Muscle layer of colon (tissue), 2 donors: ENCODE data around the gene OCA2.

Experiments used
- H3K27ac ChIP-seq: one replicate; pipeline ENCODE4 v1.7.0; 2013; ENCODE audit warnings: low read depth, mild to moderate bottlenecking, low read length, moderate library complexity
- H3K27me3 ChIP-seq, 2 donors: one replicate each; pipeline ENCODE4 v1.7.0; 2013; ENCODE audit warnings: low read length in 2 of 2, mild to moderate bottlenecking in 2 of 2; ENCODE audit not compliant: insufficient read depth in 2 of 2, control insufficient read depth in 1 of 2
- H3K36me3 ChIP-seq: one replicate; pipeline ENCODE4 v1.7.0; 2013; ENCODE audit warnings: mild to moderate bottlenecking, low read length; ENCODE audit not compliant: insufficient read depth
- H3K4me1 ChIP-seq: one replicate; pipeline ENCODE4 v1.7.0; 2013; ENCODE audit warnings: mild to moderate bottlenecking, low read length; ENCODE audit not compliant: insufficient read depth
- H3K4me3 ChIP-seq, 2 donors: one replicate each; pipeline ENCODE4 v1.7.0; 2013; ENCODE audit warnings: low read length in 2 of 2, low read depth in 1 of 2, mild to moderate bottlenecking in 1 of 2, moderate library complexity in 1 of 2
- H3K9ac ChIP-seq: one replicate; pipeline ENCODE4 v1.7.0; 2013; ENCODE audit warnings: low read length
- H3K9me3 ChIP-seq: one replicate; pipeline ENCODE4 v1.7.0; 2013; ENCODE audit warnings: mild to moderate bottlenecking, low read length
- donor health status: abdominal sarcoma.
- donor health status: Adenocarcinoma of cecum.

Gene OCA2

GRCh38 chr15:28085489-28086174 is 13.5 kb downstream of the OCA2 start:
- Histone ChIP-seq H3K9me3 (peaks cover 5% of the 10 kb centered on the region), H3K27ac (no peak overlapping the region), H3K4me1 (no peaks in the 10 kb centered on the region), H3K36me3 (no peaks in the 10 kb centered on the region), H3K27me3 (no peaks in the 10 kb centered on the region), H3K4me3 (no peak overlapping the region), H3K9ac (no peak overlapping the region)

- Histone ChIP-seq H3K9me3 (no peaks in the 10 kb centered on the region), H3K27me3 (no peaks in the 10 kb centered on the region), H3K4me1 (no peaks in the 10 kb centered on the region), H3K4me3 (no peak overlapping the region), H3K36me3 (no peaks in the 10 kb centered on the region), H3K27ac (no peak overlapping the region), H3K9ac (no peak overlapping the region)
Measured at GRCh38 chr15:28084547-28084946, 14.6 kb downstream of the OCA2 start.

GRCh38 chr15:28082891-28083684 is 16.0 kb downstream of the OCA2 start:
- Histone ChIP-seq H3K36me3 (no peaks in the 10 kb centered on the region), H3K4me1 (no peaks in the 10 kb centered on the region), H3K9ac (no peak overlapping the region), H3K9me3 (no peaks in the 10 kb centered on the region), H3K27ac (no peak overlapping the region), H3K4me3 (no peak overlapping the region), H3K27me3 (no peaks in the 10 kb centered on the region)

GRCh38 chr15:28081594-28081993 is 17.5 kb downstream of the OCA2 start:
- Histone ChIP-seq H3K27ac (no peak overlapping the region), H3K9ac (no peak overlapping the region), H3K27me3 (no peaks in the 10 kb centered on the region), H3K4me1 (no peaks in the 10 kb centered on the region), H3K36me3 (no peaks in the 10 kb centered on the region), H3K9me3 (no peaks in the 10 kb centered on the region), H3K4me3 (no peak overlapping the region)

GRCh38 chr15:28080386-28080785 is 18.7 kb downstream of the OCA2 start:
- no peaks in the 10 kb centered on the region for H3K4me1 ChIP-seq
- no peak overlapping the region for H3K4me3 ChIP-seq
- H3K27ac ChIP-seq: no peak overlapping the region
- H3K9me3 ChIP-seq: no peaks in the 10 kb centered on the region
- no peaks in the 10 kb centered on the region for H3K27me3 ChIP-seq
- no peaks in the 10 kb centered on the region for H3K36me3 ChIP-seq
- H3K9ac ChIP-seq: no peak overlapping the region

GRCh38 chr15:28079313-28079969 is 19.7 kb downstream of the OCA2 start:
- no peaks in the 10 kb centered on the region for H3K9me3 ChIP-seq
- H3K27me3 ChIP-seq: no peaks in the 10 kb centered on the region
- no peaks in the 10 kb centered on the region for H3K4me1 ChIP-seq
- H3K9ac ChIP-seq: no peak overlapping the region
- no peaks in the 10 kb centered on the region for H3K36me3 ChIP-seq
- H3K27ac ChIP-seq: no peak overlapping the region
- no peak overlapping the region for H3K4me3 ChIP-seq

- H3K36me3 ChIP-seq: no peaks in the 10 kb centered on the region
- H3K4me1 ChIP-seq: no peaks in the 10 kb centered on the region
- H3K9ac ChIP-seq: no peak overlapping the region
- H3K4me3 ChIP-seq: no peak overlapping the region
- H3K9me3 ChIP-seq: no peaks in the 10 kb centered on the region
- no peak overlapping the region for H3K27ac ChIP-seq
- no peaks in the 10 kb centered on the region for H3K27me3 ChIP-seq
Measured at GRCh38 chr15:28078191-28078719, 20.9 kb downstream of the OCA2 start.

- Histone ChIP-seq H3K4me1 (no peaks in the 10 kb centered on the region), H3K4me3 (no peak overlapping the region), H3K9me3 (no peaks in the 10 kb centered on the region), H3K9ac (no peak overlapping the region), H3K36me3 (no peaks in the 10 kb centered on the region), H3K27me3 (no peaks in the 10 kb centered on the region), H3K27ac (no peak overlapping the region)
Measured at GRCh38 chr15:28075573-28075972, 23.5 kb downstream of the OCA2 start.

GRCh38 chr15:28068930-28069329 is 30.2 kb downstream of the OCA2 start:
- no peaks in the 10 kb centered on the region for H3K27me3 ChIP-seq
- no peaks in the 10 kb centered on the region for H3K4me1 ChIP-seq
- H3K9me3 ChIP-seq: no peaks in the 10 kb centered on the region
- no peaks in the 10 kb centered on the region for H3K36me3 ChIP-seq
- no peak overlapping the region for H3K4me3 ChIP-seq
- H3K9ac ChIP-seq: no peak overlapping the region
- no peak overlapping the region for H3K27ac ChIP-seq

- no peak overlapping the region for H3K9ac ChIP-seq
- H3K27ac ChIP-seq: no peak overlapping the region
- H3K27me3 ChIP-seq: no peaks in the 10 kb centered on the region
- no peak overlapping the region for H3K4me3 ChIP-seq
- no peaks in the 10 kb centered on the region for H3K9me3 ChIP-seq
- H3K4me1 ChIP-seq: no peaks in the 10 kb centered on the region
- no peaks in the 10 kb centered on the region for H3K36me3 ChIP-seq
Measured at GRCh38 chr15:28066231-28066630, 32.9 kb downstream of the OCA2 start.

GRCh38 chr15:28060005-28060404 is 39.1 kb downstream of the OCA2 start:
- Histone ChIP-seq H3K36me3 (no peaks in the 10 kb centered on the region), H3K27me3 (no peaks in the 10 kb centered on the region), H3K9ac (no peak overlapping the region), H3K27ac (no peak overlapping the region), H3K4me1 (no peaks in the 10 kb centered on the region), H3K9me3 (no peaks in the 10 kb centered on the region), H3K4me3 (no peak overlapping the region)
